DMS 273 (cell line): ENCODE measurements around the gene CD58.

ENCODE experiments used
- DNase-seq: peaks from one replicate; lab custom pipeline; 2025; ENCODE audit not compliant: unreplicated experiment; lab: John Stamatoyannopoulos, UW

Gene CD58

GRCh38 chr1:116494353-116494692, 76.5 kb downstream of the CD58 start:
- DNase-seq = no peak

- no peak for DNase-seq
These were observed 77.1 kb downstream of the CD58 start for GRCh38 chr1:116493484-116494352.

GRCh38 chr1:116493036-116493435, 77.8 kb downstream of the CD58 start:
- no peak for DNase-seq

GRCh38 chr1:116492358-116492811, 78.4 kb downstream of the CD58 start:
- DNase-seq = no peak

- no peak for DNase-seq
These were observed 79.0 kb downstream of the CD58 start for GRCh38 chr1:116491700-116492357.

- no peak for DNase-seq
These were observed 80.2 kb downstream of the CD58 start for GRCh38 chr1:116490588-116490987.

GRCh38 chr1:116489231-116489697, 81.6 kb downstream of the CD58 start:
- DNase-seq = no peak

GRCh38 chr1:116488071-116488470, 82.8 kb downstream of the CD58 start:
- no peak for DNase-seq

GRCh38 chr1:116487583-116487982, 83.2 kb downstream of the CD58 start:
- no peak for DNase-seq

GRCh38 chr1:116487031-116487430, 83.8 kb downstream of the CD58 start:
- no peak for DNase-seq

GRCh38 chr1:116486424-116486823, 84.4 kb downstream of the CD58 start:
- no peak for DNase-seq

- no peak for DNase-seq
These were observed 84.8 kb downstream of the CD58 start for GRCh38 chr1:116485976-116486375.

GRCh38 chr1:116485071-116485735, 85.6 kb downstream of the CD58 start:
- peak; percentile 94 for DNase-seq

GRCh38 chr1:116483481-116484309, 87.1 kb downstream of the CD58 start:
- DNase-seq = peak; percentile 32

- no peak for DNase-seq
These were observed 88.3 kb downstream of the CD58 start for GRCh38 chr1:116482490-116482889.

- DNase-seq = no peak
These were observed 88.9 kb downstream of the CD58 start for GRCh38 chr1:116481934-116482333.

- no peak for DNase-seq
These were observed 92.2 kb downstream of the CD58 start for GRCh38 chr1:116478621-116479020.

GRCh38 chr1:116477429-116477828, 93.4 kb downstream of the CD58 start:
- no peak for DNase-seq

GRCh38 chr1:116476321-116476720, 94.5 kb downstream of the CD58 start:
- DNase-seq = no peak

- DNase-seq = no peak
These were observed 95.0 kb downstream of the CD58 start for GRCh38 chr1:116475850-116476218.
